ENCODE data around the gene ATP11A.

ATP11A gene

DNA sequence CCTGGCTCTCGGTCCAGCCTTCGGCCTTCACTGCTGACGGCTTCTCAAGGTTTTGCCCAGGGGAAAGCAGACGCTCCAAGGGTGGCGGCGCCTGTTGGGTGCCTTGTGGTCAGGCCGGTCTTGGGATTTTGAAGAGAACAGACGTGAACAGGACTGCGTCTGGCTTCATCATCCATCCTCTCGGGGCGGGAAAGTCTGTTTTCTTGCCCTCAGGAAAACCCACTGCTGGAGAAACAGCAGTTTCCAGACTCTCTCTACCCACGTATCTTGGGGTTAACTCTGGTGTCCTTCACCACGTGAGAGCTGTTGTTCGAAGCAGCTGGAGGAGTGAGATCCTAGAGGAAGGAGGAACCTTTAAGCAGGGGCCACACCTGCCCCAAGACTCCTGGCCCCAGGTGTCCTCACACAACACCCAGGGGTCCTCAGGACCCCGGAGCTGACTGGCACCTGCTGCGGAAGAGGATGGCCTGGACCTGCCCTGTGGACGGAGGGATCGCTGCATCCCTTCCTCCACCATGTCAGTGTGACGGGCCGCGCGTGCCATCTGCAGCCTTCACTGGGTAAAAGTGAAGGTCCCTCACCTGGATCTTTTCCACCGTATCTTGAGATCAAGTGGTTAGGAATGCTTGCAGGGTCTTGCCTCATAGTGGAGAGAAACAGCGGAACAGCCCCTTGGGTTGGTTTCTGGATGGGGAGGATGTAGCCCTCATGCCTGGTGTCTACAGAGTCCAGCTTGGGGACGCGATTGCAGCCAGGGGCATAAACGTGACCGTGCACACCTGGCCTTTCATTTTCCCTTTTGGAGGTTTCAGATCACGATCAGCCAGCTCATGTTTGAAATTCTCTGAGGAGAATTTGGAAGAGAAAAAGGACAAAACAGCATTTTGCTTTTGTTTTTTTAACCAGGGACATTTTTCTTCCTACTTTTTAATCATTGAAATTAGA, 209.7 kb downstream of the ATP11A start:
- DNase-seq = no peak

GRCh38 chr13:112900226-112900600, 210.4 kb downstream of the ATP11A start:
- no peak for DNase-seq

DNA sequence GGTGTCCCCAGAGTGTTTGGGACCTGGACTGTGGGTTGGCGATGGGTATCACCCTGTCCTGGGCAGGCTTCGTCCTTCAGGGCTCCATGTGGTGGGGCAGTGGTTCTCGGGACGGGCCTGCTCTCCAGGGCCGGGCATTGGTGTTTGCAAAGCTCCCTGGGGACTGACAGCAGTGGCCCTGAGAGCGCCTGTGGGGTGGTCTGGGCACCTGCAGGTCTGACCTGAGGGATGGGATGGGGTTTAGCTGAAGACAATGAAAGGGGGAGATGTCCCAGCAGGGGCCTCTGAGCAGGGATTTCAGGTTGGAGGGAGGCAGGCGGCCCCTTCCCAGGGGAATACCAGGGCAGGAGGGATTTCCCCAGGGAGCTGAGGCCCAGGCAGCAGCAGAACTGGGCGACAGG, 210.9 kb downstream of the ATP11A start:
- no peak for DNase-seq

DNA sequence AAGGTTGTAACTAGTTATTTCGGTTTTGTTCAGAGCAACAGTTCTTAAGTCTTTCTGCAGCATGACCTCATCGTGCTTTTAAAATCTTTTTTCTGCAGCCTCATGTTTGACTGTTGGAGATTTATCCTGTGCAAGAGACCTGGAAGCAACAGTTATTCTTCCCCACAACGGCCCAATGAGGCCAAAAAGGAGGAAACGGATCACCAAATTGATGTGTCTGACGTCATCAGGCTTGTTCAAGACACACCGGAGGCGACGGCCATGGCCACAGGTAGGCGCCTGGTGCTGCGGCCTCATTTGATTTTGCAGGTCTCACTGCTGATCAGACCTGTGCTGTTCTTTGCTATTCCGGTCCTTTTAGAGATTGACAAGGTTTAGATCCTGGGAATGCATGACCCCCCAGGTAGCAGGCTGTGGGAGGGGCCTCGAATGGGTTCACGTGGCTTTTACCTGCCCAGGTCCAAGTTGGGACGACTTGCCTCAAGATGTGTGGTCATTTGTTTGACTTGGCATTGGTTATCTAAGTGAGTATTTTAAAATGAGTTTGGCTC, 212.3 kb downstream of the ATP11A start:
- DNase-seq = no peak

DNA sequence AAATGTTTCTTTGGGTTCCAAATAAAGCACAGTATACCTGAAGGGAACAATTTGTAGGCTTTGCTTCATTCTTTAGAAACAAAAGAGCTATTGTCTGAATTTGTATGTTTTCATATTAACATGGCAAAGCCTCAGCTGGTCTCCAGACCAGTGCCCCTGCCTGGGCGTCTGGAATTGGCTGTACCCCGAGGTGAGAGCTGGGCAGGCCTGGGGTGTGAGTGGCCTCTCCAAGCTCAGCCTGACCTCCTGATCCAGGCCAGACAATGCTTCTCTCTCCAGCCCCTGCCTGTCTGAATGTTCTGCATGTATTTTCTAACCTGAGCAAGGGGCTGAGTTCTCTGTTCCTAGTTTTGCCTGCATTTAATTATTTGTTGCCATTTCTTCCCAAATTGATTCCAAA, 212.8 kb downstream of the ATP11A start:
- no peak for DNase-seq

DNA sequence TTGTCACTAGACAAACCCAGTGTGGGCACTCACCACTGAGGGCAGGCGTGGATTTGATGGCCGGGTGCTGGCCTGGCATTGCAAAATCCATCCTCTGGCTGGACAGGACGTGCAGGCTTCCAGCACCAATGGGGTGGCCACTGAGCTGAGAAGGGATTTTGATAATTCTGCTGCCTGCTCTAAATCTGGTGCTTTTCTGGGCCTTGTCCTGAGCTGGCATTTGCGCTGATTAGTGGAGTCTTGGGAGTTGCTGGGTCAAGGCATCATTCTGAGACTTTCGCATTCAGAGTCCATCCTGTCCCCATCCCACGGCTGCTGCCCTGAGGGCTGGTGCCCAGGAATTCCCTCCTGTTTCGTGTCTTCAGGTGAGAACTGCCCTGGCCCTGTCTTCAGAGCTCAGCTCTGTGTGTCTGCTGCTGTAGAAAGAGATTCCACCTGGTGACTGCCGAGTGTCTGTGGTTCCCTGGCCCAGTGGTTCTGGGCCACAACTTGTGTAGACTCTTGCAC, 213.3 kb downstream of the ATP11A start:
- no peak for DNase-seq

DNA sequence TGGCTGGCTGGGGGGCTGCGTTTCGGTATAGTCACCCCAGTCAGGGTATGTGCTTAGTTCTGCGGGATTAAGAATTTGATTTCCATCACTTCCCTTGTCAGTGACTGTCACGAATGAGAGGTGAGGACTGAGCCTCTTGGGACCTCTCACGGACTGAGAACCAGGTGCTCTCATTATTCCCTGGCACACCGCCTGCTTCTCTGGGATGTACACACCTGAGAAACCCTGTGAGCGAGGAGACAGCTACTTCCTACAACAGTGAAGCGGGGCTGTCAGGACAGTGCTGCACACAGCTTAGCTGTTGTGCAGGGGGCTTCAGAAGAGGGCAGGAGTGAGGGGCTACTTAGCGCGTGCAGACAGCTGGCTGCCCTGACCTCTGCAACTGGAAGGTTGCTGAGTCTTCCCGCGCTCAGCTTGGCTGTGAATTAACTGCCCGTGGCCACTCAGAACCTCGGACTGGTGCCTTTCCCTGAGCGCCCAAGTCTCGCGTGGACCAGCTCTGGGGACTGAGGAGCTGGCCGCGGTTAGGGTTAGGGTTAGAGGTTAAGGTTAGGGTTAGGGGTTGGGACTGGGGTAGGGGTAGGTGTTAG, 213.9 kb downstream of the ATP11A start:
- no peak for DNase-seq

GRCh38 chr13:112904436-112904960, 214.7 kb downstream of the ATP11A start:
- DNase-seq = no peak

DNA sequence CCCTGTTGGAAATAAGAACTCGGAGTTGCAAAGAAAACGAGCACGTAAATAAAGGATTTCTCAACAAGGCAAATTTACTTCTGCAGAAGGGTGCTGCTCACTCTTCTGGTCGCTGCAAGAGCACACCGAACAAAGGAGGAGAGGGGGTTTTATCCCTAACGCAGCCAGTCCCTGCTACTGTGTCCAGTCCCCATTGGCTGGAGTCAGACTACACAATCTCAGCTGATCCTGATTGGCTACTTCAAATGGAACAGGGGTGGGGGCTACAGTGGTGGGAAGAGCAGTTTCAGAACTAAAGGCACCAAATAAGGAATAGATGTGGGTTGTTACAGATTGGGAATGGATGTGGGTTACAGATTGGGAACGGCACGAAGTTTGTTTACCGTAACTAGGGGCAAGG, 215.2 kb downstream of the ATP11A start:
- no peak for DNase-seq

- no peak for DNase-seq
Observed at GRCh38 chr13:112905619-112905989, 215.8 kb downstream of the ATP11A start.

DNA sequence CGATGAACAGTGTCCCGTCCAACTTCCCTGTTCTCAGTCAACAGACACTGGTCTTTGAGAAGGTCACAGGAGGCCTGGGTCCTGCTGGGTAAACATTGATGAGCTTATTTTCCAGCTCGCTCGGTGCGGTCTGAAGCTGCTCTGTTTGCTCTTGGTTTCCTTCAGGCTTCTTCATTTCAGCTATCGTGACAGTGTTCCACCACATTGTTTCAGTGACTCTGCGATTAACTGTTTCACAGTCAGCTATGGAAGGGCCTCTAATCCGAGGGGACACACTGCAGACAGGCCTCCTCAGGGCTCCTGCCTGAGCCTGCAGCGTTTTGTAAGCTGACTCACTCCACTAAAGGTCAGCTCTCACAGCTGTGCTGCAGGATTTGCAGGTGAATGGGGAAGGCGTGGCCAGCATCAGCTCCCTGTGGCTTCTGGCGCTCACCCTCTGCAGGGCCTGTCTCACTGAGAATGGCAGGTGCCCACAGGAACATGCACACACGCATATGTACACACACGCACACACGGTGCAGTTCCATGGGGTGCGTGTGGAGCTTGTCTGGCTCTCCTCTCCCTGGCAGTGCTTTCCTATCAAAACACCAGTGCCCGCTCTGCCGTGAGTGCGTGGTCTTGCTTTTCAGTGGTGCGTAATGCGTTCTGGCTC, 216.3 kb downstream of the ATP11A start:
- no peak for DNase-seq

DNA sequence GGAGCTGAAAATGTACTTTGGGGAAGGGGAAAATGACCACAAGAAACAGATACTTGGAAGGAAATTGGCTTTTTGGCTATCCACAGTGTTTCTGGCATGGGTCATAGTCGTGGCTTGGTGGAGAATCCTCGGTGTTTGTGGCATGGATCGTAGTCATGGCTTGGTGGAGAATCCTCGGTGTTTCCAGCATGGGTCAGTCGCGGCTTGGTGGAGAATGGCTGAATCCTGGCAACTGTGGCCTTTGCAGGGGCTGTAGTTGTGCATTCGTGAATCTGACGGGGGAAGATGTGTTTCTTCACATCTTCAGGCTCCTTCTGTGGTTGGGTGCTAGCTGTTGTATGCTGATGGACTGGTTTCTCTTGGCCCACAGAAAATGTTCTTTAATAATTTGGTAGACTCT, 217.4 kb downstream of the ATP11A start:
- DNase-seq = no peak

GRCh38 chr13:112907871-112908331, 218.1 kb downstream of the ATP11A start:
- DNase-seq = no peak

GRCh38 chr13:112908342-112908741, 218.5 kb downstream of the ATP11A start:
- no peak for DNase-seq

GRCh38 chr13:112910016-112910415, 220.2 kb downstream of the ATP11A start:
- DNase-seq = no peak

DNA sequence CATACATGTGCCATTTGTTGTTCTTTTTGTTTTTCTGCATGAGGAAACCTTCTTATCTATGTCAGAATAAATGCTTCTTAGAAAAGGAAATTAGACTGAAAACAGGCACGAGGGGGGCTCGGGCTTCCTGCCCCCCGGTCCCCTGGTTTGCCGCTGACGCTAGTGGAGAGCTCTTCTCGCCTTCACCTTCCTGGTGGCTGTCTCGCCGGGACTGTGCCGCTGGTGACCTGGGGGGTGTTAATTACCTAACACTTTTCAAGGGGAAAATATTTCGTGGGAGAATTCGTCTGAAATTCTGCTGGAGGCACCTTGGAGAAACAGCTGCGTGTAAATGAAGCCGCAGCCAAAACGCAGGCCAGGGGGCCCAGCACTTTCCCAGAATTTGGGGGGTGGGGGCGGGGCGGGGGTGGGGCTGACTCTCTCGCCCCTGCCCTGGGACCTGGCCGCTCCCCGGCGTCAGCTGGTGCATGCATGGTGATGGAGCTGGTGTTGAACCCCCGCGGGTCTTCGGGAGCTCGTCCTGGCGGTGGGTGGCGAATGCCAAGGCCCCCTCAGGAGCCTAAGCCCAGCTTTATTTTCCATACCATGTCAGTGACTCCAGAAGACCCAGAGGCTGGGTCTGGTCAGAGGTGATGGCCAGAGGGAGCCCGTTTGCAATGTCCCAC, 220.9 kb downstream of the ATP11A start:
- DNase-seq = no peak

GRCh38 chr13:112911285-112911701, 221.5 kb downstream of the ATP11A start:
- no peak for DNase-seq

DNA sequence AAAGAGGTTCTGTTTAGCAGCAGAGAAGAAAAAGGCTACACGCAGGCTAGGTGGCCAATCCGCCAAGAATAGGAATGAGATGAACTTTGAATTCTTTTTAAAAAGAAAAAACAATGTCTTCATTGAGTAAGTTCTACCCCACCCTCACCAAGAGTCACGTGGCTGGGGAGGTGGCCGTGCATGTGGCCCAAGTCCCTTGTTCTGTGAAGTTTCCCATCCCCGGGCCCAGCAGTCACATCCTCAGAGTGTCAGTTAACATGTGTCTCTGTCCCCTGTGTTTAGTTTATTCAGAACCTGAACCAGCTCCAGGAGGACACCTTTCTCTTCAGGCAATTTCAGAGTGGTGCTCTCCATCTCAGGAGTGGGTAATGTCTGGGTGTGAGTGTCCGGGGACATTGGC, 222.0 kb downstream of the ATP11A start:
- no peak for DNase-seq

GRCh38 chr13:112912726-112913440, 223.0 kb downstream of the ATP11A start:
- no peak for DNase-seq

GRCh38 chr13:112916296-112916695, 226.5 kb downstream of the ATP11A start:
- no peak for DNase-seq

DNA sequence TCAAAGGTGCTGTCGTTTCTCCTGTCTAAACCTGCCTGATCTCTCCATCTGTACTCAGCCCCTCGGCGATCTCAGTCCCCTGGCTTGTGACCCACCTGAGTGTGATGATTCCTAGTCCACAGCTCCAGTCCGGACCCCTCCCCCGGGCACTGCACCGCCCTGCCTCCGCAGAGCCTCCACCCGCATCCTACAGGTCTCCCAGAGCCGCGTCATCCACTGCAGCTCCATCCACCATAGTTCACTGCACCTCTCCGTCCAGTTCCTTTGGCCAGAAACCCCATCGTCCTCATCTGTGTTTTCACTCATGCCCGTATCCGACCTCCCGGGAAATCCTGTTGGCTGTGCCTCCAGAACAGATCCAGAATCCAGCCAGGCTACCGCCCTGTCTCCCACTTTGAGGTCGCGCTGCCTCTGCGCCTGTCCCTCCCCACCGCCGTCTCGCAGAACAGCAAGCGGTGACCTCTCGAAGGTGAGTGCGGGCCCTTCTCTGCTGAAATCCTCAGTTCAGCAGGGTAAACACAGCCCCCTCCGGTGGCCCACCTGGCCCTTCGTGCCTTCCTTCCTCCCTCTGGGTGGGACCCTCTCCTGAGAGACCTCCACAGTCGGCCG, 227.3 kb downstream of the ATP11A start:
- DNase-seq = no peak
